NCI-H226 (cell line): ENCODE data around the gene RGCC.
A peak's percentile ranks its signal among the peaks of the same experiment; 100 is the strongest.
"Not testable (repeated sequence)": the region's sequence is repeated elsewhere in the genome, so short reads cannot be mapped to it uniquely, and the experiment has no call there.

Experiments
- DNase-seq: peaks from one replicate; pipeline ENCODE4 v3.0.0-alpha.2; 2015

The RGCC gene

GRCh38 chr13:41492432-41493260 is 35.3 kb downstream of the RGCC start:
- DNase-seq: no peak

- DNase-seq: no peak
Measured at GRCh38 chr13:41494202-41494601, 36.9 kb downstream of the RGCC start.

DNA sequence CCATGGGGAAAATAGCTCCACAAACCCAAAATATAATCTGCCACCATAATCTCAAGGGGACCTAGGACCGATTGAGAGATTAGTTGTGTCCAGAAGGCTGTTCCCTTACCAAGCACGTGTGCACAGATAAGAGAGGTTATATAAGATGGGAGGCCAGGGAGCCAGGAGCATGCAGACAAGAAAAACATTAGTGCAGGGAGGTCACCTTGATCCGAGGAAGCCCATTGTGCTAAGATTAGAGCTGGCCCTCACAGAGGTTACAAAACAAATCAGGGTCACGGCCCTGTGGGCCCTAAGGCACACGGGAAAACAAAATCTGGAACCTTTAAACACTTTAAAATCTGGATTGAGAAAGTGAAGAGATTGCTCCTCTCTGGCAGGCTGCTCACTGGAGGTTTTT is 37.7 kb downstream of the RGCC start:
- DNase-seq: no peak

DNA sequence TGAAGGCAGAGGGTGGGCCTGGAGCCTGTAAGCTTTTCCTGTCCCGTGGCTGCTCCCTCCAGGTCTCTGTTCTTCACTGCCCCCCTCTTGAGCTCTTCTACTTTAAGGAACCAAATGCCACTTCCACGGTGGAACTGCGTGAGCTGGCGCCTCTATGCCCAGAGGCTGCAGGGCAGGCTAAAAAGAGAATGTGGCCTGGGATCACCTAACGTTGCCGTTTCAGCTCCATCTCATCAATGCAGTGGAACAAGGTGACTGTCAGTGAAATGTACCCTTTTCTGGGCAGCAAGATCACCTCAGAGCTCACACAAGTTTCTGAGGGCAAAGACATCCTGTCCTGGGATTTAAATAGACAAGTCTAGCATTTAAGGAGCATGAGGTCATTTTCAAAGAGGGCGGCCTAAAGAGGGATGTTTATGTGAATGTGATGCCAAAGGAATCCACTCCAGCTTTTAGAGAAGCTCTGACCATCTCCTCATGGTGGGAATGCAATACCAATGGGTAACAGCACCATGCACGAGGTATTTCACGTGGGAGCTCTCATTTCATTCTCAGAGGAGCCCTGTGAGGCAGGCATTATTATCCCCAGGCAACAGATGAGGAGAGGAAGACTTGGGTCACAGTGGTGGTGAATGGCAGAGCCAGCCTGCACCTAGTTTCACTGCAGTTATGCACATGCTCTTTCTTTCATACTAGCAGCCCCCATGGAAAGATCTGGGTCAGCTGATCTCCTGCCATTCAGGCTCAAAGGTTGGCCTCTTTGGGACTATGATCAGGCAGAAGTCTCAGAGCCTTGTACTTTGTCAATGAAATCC is 39.3 kb downstream of the RGCC start:
- DNase-seq: peak; percentile 56

- DNase-seq: no peak
Measured at GRCh38 chr13:41497436-41497835, 40.1 kb downstream of the RGCC start.

- DNase-seq: no peak
Measured at GRCh38 chr13:41499452-41499851, 42.1 kb downstream of the RGCC start.

DNA sequence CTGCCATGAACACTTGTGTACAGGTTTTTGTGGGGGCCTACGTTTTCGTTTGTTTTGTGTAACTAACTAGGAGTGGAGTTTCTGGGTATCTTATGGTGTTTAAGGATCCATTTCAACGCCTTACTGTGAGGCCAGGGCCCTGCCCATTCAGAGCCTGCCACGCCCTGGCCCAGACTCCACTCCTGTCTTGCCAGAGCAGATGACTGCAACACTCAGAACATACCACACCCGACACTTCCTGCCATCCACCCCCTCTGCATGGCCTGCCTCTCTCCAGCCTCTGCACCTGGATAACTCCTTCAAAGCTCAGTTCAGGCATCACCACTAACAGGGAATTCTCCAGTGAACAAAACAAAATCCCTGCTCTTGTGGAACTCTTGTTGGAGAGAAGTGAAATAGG is 43.2 kb downstream of the RGCC start:
- peak; percentile 35 for DNase-seq

DNA sequence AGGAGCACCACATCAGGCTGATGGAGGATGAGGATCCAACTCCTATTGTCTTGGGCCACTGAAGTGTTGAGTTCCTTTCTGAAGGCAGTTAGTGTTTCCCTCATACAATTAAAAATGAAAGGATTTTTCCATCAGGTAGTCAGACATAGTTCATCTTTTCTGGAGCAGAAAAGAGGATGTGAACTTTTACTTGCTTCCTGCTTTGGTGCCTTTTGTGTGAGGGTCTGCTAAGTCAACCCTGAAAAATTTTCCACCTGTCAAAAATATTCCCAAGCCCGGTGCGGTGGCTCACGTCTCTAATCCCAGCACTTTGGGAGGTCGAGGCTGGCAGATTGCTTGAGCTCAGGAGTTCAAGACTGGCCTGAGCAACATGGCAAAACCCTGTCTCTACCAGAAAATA is 43.9 kb downstream of the RGCC start:
- no peak for DNase-seq

GRCh38 chr13:41502031-41502430 is 44.7 kb downstream of the RGCC start:
- DNase-seq: no peak

DNA sequence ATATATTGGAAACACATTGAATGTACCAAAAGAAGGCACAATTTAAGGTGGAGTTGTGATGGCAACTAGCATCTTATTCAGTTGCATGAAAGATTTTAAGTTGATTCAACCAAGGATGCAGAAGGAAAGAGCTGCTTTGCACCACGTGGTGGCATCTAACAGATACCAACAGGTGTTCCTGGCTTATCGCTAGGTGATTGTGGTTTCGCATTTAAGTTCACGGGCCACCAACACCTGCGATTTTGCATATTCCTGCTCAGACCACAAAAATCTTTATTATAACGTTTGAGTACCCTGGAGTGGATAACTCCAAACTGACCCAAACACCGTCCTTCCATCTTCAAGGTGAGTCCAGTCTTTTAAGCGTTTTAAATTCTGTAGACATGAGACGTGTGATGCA is 45.3 kb downstream of the RGCC start:
- DNase-seq: no peak

DNA sequence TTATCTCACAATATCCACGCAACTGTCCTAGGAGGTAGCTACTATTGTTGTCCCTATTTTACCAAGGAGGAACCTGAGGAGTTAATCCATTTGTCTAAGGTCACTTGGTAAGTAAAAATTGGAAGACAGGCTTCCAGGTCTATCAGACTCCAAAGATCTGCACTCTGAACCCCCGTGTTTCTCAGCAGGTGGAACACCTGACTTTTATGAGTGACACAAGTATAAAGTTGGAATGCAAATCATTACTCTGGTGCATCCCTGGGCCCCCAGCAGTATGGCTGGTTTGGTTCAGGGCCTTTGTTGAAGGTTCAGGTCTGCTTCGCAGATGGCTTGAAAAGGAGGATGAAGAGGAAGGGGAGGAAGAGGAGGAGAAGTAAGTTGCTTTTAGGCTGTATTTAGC is 46.0 kb downstream of the RGCC start:
- no peak for DNase-seq

GRCh38 chr13:41504657-41505056 is 47.3 kb downstream of the RGCC start:
- DNase-seq: not testable (repeated sequence)

DNA sequence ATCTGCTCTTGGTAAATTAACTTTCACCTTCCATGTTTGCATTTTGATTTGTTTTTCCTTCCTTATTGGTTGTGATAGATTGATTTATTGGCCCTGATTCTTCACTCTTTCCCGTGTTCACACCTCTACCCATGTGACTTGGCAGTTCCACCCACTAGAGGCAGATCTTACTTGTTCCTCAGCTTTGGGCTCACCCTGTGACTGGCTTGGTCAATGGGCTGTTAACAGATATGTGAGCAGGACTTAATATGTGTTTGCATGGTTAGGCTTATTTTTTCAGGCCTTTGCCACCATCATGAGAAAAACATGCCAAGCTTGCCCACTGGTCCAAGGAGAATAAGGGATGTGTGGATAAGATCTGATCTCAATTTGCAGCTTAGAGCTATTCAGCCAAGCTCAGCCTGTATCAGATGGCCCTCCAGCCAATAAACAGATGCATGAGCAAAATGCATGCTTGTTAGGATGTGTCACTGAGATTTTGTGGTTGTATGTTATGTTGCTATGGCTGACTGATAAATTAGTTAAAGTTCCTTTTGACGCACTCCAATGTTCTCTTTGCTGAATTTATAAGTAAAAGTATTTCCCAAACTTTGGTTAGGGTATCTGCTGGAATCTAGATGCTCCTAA is 48.0 kb downstream of the RGCC start:
- DNase-seq: peak; percentile 58

DNA sequence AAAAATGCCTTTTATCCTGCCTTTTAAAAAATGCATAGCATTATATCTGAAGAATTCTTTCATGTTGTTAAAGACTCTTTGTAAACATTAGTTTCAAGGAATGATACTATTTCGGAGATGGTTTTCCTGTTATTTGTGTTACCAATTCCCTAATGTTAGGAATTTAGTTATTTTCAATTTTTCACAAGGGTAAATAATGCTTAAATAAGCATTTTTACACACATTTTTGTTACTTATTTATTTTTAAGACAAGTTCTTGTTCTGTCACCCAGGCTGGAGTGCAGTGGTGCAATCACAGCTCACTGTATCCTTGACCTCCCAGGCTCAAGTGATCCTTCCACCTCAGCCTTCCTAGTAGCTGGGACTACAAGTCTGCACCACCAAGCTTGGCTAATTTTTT is 49.0 kb downstream of the RGCC start:
- no peak for DNase-seq

- no peak for DNase-seq
Measured at GRCh38 chr13:41509971-41510370, 52.6 kb downstream of the RGCC start.

GRCh38 chr13:41511827-41512226 is 54.5 kb downstream of the RGCC start:
- DNase-seq: no peak

DNA sequence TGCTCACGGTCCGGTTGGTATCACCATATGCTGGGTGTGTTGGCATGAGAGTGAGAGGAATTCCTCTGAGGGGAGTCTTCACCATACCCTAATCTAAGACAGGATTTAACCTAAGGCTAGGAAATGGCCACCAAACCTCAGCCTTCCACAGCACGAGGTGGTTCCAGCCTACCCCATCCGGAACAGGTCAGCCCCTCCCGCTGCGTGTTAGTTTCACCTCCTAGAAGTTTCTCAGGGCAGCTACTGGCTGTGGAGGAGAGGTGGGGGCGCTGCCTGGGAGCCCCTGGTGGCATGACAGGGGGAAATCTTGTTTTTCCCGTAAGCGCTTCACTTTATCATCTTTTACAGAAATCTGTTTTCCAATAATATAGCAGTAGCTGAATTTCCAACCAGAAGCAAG is 55.1 kb downstream of the RGCC start:
- DNase-seq: no peak

DNA sequence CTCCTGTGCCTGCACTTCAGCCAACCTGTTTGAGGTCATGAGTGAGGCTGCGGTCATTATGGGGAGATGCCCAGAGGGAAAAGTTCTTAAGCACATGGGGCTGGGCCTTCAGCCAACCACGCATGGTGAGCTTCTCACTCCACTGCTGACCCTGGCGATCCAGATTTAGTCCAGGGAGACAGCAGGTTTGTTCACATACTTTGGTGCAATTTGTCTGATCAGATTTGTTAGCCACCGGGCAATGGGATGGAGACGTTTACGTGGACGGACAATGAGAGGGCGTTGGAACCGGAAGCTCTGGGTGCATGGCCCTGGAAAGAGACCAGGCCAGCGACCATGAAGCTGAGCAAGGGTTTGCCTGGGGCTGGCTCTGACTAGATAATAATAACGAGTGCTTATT is 56.2 kb downstream of the RGCC start:
- no peak for DNase-seq

DNA sequence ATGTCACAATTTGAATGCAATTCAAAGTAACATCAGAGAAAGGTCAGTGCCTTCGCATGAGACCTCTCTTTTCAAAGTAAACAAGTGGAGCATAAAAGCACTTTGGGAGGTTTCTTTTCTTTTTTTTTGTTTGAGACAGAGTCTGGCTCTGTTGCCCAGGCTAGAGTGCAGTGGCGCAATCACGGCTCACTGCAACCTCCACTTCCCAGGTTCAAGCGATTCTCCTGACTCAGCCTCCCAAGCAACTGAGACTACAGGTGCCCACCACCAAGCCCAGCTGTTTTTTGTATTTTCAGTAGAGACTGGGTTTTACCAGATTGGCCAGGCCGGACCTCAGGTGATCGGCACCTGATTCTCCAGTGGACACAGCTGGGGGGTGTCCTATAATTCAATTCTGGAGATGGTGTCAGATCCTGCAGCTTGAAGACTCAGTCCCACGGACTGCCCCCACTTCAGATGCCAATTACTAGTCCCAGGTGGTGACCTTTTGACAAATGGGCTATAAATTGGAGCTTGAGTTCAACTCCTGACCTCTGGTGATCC is 57.6 kb downstream of the RGCC start:
- DNase-seq: no peak

GRCh38 chr13:41515491-41516139 is 58.3 kb downstream of the RGCC start:
- no peak for DNase-seq

GRCh38 chr13:41516166-41516565 is 58.8 kb downstream of the RGCC start:
- DNase-seq: no peak

DNA sequence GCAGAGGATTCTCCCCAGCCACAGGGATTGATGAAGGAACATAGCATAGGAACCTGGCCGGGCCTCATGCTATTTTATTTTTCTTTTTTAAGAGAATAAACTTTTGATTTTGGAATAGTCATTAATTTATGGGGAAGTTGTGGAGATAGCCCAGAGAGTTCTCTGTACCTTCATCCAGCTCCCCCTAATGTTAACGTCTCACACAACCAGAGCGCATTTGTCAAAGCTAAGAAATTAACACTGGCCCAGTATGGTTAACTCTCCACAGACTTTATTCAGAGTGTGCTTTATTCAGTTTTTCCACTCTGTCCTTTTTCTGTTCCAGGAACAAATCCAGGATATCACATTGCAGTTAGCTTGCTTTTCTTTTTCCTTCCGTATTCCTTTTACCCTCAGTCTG is 59.4 kb downstream of the RGCC start:
- DNase-seq: no peak
